ENCODE data around the gene DLEC1. TPM values are rescaled to one million over a fixed set of nuclear protein-coding genes. Genes with fewer than 3 reads are reported as not detected.
"Not testable (repeated sequence)": the region's sequence is repeated elsewhere in the genome, so short reads cannot be mapped to it uniquely, and the experiment has no call there.

The DLEC1 gene
- total and polyA plus RNA-seq, 7 donors = 0.01 to 0.09 (median 0.05) TPM; not detected in 2

GRCh38 chr3:38086496-38086895, 47.5 kb downstream of the DLEC1 start:
- no peak for DNase-seq
- no peaks in the 10 kb centered on the region for H3K36me3 ChIP-seq (ENCODE audit: insufficient read depth in 1 of 2, low read depth in 1 of 2)
- intact Hi-C loops (cut with DNase I) = no loop called here

GRCh38 chr3:38087278-38087677, 48.3 kb downstream of the DLEC1 start:
- DNase-seq; ATAC-seq; H3K4me3 ChIP-seq; H3K9me3 ChIP-seq; H3K27ac ChIP-seq; H3K36me3 ChIP-seq (ENCODE audit: insufficient read depth in 1 of 2, low read depth in 1 of 2); intact Hi-C loops (cut with DNase I); H3K27me3 ChIP-seq (ENCODE audit: insufficient read depth in 3 of 3, low read length in 2 of 3); H3K4me1 ChIP-seq: not testable (repeated sequence)

More at GRCh38 chr3:38086496-38086895, 47.5 kb downstream of the DLEC1 start:
- H3K27ac ChIP-seq = no peak overlapping the region
- WGBS, 3 donors = 73 to 90% (median 75%) methylated on average over 3 of the region's 3 CpGs
- H3K4me3 ChIP-seq = no peak overlapping the region
- H3K9me3 ChIP-seq = no peaks in the 10 kb centered on the region
- no peaks in the 10 kb centered on the region for H3K27me3 ChIP-seq (ENCODE audit: insufficient read depth in 3 of 3, low read length in 2 of 3)
- no peaks in the 10 kb centered on the region for H3K4me1 ChIP-seq
- TF ChIP-seq, protein P1, sequence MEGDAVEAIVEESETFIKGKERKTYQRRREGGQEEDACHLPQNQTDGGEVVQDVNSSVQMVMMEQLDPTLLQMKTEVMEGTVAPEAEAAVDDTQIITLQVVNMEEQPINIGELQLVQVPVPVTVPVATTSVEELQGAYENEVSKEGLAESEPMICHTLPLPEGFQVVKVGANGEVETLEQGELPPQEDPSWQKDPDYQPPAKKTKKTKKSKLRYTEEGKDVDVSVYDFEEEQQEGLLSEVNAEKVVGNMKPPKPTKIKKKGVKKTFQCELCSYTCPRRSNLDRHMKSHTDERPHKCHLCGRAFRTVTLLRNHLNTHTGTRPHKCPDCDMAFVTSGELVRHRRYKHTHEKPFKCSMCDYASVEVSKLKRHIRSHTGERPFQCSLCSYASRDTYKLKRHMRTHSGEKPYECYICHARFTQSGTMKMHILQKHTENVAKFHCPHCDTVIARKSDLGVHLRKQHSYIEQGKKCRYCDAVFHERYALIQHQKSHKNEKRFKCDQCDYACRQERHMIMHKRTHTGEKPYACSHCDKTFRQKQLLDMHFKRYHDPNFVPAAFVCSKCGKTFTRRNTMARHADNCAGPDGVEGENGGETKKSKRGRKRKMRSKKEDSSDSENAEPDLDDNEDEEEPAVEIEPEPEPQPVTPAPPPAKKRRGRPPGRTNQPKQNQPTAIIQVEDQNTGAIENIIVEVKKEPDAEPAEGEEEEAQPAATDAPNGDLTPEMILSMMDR (IDR thresholded peaks at IDR 0.05) = no peak
- no peak for ATAC-seq

- Histone ChIP-seq H3K4me3 (no peak overlapping the region), H3K27me3 (ENCODE audit: insufficient read depth in 3 of 3, low read length in 2 of 3) (no peaks in the 10 kb centered on the region), H3K9me3 (no peaks in the 10 kb centered on the region), H3K27ac (no peak overlapping the region), H3K4me1 (no peaks in the 10 kb centered on the region), H3K36me3 (ENCODE audit: insufficient read depth in 1 of 2, low read depth in 1 of 2) (no peaks in the 10 kb centered on the region)
- WGBS, 3 donors = 90 to 94% (median 90%) methylated on average over 11 of the region's 11 CpGs
- TF ChIP-seq, protein P1 (IDR thresholded peaks at IDR 0.05) = no peak
- intact Hi-C loops (cut with DNase I) = no loop called here
- DNase-seq (no peak), ATAC-seq (no peak)
Observed at GRCh38 chr3:38088126-38089078, 49.4 kb downstream of the DLEC1 start.

DNA sequence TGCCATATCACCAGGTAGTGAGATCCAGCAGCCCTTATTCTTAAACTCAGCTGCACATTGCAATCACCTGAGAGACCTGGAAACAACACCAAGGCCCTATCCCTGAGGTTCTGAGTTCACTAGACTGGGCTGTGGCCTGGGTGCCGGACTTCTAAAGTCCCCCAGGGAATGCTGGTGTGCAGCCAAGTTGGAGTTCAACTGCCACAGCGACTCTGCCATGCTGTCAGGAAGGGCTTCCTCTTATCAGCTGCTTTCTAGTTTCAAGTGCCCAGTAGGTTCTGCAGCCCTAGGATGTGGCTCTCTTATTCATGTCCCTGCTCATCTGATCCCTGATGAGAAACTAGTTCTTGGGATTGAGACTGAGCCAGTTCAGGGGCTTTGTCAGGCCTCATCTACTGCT, 50.2 kb downstream of the DLEC1 start:
- Histone ChIP-seq H3K4me3 (no peak overlapping the region), H3K4me1 (no peaks in the 10 kb centered on the region), H3K27ac (no peak overlapping the region), H3K36me3 (ENCODE audit: insufficient read depth in 1 of 2, low read depth in 1 of 2) (no peaks in the 10 kb centered on the region), H3K9me3 (no peaks in the 10 kb centered on the region), H3K27me3 (ENCODE audit: insufficient read depth in 3 of 3, low read length in 2 of 3) (no peaks in the 10 kb centered on the region)
- intact Hi-C loops (cut with DNase I) = no loop called here
- no peak for DNase-seq
- 61 to 68% (median 63%) methylated on average over 2 of the region's 2 CpGs for WGBS, 3 donors
- ATAC-seq = no peak
- TF ChIP-seq, protein P1 (IDR thresholded peaks at IDR 0.05) = no peak

GRCh38 chr3:38090453-38090852, 51.4 kb downstream of the DLEC1 start:
- H3K36me3 ChIP-seq (ENCODE audit: insufficient read depth in 1 of 2, low read depth in 1 of 2) = no peaks in the 10 kb centered on the region
- 78 to 86% (median 82%) methylated on average over 3 of the region's 3 CpGs for WGBS, 3 donors
- no peaks in the 10 kb centered on the region for H3K4me1 ChIP-seq
- DNase-seq = no peak
- intact Hi-C loops (cut with DNase I) = no loop called here
- H3K27ac ChIP-seq = no peak overlapping the region
- ATAC-seq = no peak
- TF ChIP-seq, protein P1 (IDR thresholded peaks at IDR 0.05) = no peak
- no peak overlapping the region for H3K4me3 ChIP-seq
- H3K9me3 ChIP-seq = no peaks in the 10 kb centered on the region
- no peaks in the 10 kb centered on the region for H3K27me3 ChIP-seq (ENCODE audit: insufficient read depth in 3 of 3, low read length in 2 of 3)

All from psoas muscle (tissue), 8 donors.